GM23248 (cell line): ENCODE results near the gene BACE2.

Source experiments
- EZH2 ChIP-seq: fragments of 200-600 bp; sonication (generic); IDR thresholded peaks from 2 replicates; pipeline ENCODE4 v1.6.1; 2018; ENCODE audit warnings: antibody characterized with exemption, mild to moderate bottlenecking; ENCODE audit not compliant: insufficient read depth, poor library complexity, severe bottlenecking
- EZH2phosphoT487 ChIP-seq: fragments of 200-600 bp; sonication (generic); IDR thresholded peaks from 2 replicates; pipeline ENCODE4 v1.6.1; 2018; ENCODE audit warnings: antibody characterized with exemption, moderate library complexity, mild to moderate bottlenecking, low read depth; ENCODE audit not compliant: insufficient read depth

DNA sequence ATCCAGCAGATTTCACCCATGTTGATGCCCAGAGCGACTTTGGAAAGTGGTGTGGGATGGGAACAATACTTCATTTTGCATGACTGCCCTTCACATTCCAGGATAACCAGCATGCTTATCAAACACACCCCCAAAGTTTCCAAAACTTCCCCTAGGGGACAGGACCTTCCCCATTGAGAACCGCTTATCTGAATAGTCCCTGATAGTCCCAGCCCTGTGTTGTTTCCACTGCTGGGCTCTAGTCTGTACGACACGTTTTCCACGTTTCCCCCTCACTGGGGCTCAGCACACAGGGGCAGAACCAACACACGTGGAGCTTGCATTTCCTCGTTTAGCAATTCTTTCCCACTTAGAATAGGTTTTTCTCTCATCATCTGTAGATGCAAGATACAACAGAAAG lies 61.0 kb downstream of the BACE2 start:
- TF ChIP-seq EZH2phosphoT487 = no peak
- TF ChIP-seq EZH2 = no peak
